WI38 (cell line): ENCODE data around the gene CSNK1G1.

Experiments
- H3K4me3 ChIP-seq: 2 replicates; pipeline ENCODE4 v1.5.1; 2011; ENCODE audit warnings: low read depth, mild to moderate bottlenecking, control low read depth, low read length
- TF ChIP-seq, protein P1 (sequence below): IDR thresholded peaks from 2 replicates; pipeline ENCODE4 v1.5.1; 2012; ENCODE audit warnings: low read depth, mild to moderate bottlenecking, control low read depth, low read length

Gene CSNK1G1

DNA sequence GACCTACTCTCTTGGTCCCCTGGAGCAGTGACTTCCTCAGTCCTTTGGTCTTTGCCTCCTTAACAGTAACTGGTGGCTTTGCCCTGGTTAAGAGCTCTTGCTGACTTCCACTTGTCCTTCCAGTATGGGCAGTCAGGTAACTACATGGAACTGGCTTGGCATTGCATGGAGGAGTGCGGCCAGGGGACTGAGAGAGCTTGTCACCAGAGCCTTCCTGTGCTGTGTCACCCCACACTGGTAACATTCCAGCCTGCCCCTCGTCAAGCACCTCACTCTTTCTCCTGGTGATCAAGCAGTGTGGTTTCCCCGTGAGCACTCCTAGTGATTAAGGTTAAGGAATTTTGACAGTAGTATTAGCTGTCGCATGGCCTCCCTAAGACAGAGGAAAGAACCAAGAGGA is 223.8 kb downstream of the CSNK1G1 start:
- TF ChIP-seq, protein P1, sequence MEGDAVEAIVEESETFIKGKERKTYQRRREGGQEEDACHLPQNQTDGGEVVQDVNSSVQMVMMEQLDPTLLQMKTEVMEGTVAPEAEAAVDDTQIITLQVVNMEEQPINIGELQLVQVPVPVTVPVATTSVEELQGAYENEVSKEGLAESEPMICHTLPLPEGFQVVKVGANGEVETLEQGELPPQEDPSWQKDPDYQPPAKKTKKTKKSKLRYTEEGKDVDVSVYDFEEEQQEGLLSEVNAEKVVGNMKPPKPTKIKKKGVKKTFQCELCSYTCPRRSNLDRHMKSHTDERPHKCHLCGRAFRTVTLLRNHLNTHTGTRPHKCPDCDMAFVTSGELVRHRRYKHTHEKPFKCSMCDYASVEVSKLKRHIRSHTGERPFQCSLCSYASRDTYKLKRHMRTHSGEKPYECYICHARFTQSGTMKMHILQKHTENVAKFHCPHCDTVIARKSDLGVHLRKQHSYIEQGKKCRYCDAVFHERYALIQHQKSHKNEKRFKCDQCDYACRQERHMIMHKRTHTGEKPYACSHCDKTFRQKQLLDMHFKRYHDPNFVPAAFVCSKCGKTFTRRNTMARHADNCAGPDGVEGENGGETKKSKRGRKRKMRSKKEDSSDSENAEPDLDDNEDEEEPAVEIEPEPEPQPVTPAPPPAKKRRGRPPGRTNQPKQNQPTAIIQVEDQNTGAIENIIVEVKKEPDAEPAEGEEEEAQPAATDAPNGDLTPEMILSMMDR, result no peak

DNA sequence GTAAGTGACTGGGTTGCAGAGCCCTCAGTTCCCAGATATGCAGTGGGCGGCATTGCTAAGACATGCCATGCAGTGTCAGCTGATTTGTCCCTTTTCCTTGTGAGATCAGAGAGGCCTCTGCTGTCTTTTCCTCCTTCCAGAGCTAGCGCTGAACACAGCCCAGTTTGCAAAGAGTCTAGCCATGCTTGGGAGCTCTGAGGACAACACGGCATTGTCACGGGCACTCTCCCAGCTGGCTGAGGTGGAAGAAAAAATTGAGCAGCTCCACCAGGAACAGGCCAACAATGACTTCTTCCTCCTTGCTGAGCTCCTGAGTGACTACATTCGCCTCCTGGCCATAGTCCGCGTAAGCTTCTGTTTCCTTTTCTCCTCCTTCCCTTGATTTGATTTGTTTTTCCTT is 224.4 kb downstream of the CSNK1G1 start:
- TF ChIP-seq, protein P1, result no peak
- H3K4me3 ChIP-seq, result no peak overlapping the region

More for the DNA sequence above, 223.8 kb downstream of the CSNK1G1 start:
- no peak overlapping the region for H3K4me3 ChIP-seq

DNA sequence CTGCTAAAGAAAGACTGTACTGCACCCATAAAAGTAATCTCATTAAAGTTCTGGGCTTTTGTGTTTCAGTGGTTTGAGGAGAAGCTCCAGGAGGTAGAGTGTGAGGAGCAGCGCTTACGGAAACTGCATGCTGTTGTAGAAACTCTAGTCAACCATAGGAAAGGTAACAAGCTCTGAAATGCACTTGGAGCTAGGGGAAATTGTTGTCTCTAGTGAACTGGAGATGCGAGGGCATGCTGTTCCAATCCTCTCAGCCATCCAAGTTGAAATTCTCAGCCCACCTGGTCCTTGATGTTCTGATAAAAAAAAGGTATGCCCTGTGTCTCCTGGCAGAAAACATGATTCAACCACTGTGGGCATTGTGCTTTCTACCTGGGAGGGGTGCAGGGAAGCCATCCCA is 225.8 kb downstream of the CSNK1G1 start:
- TF ChIP-seq, protein P1, result no peak
- no peak overlapping the region for H3K4me3 ChIP-seq

DNA sequence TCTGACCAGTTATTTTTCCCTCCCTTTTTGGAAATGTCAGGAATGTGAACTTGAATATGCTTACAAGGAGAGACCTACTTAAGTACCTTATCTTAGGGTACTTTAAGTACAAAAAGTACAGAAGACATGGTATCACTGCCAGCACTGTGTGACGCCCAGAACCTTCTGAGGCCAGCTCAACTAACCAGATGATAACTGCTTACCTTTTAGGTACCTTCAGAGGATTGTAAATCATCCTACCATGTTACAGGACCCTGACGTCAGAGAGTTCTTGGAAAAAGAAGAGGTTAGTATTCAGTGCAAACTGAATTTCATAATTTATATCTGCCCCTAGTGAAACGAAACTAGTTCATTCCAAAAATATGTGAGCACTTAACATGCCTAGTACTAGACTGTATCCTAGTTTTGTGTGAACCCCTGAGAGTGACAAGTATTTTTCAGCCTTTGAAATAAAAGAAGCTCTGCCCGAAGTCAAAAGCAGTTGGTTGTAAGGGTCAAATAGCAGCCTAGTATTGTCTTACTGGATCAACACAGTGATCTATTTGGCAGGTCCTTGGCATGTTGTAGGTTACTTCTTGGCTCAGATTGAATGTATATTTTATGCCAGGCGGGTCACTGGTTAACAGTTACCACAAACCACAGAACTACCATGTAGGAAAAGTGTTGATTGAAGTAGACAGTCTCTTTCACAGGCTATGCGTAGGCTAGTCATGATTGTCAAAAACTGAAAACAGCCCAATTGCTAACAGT is 228.3 kb downstream of the CSNK1G1 start:
- TF ChIP-seq, protein P1, result no peak

DNA sequence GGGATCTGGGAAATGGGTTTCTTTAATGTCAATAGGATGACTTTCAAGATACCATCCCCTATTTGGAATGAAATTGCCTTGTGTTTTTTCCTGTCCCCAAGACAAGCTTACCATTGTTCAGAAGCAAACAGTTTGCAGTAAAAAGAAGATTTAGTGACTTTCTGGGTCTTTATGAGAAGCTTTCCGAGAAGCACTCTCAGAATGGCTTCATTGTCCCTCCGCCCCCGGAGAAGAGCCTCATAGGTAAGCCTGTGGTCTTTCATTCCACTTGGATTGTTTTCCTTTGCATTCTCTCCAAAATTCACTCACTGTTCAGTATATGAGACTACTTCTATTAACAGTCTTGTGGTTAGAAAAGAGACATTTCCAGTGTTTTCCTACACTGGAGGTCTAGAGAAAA is 230.0 kb downstream of the CSNK1G1 start:
- TF ChIP-seq, protein P1, result no peak
- no peak overlapping the region for H3K4me3 ChIP-seq

More for the DNA sequence above, 228.3 kb downstream of the CSNK1G1 start:
- no peak overlapping the region for H3K4me3 ChIP-seq

DNA sequence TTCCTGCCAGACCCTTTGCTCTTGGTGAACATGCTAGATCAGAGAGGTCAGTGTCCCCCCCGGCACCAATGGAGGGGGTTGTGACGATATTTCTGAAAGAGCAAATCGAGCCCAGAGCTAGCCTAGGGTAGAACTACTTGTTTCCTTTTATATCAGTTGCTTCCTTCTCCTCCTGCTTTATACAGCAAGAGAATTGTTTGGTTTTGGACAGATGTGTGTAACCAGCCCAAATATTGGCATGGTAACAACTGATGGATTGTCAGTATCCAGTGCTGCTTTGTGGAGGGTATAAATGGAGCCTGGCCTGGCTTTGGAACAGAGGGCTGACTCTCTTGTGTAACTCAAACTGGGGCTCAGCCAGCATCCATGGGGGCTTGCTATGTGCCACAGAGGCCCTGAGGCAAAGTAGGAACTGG is 233.0 kb downstream of the CSNK1G1 start:
- no peak overlapping the region for H3K4me3 ChIP-seq
- TF ChIP-seq, protein P1, result no peak

DNA sequence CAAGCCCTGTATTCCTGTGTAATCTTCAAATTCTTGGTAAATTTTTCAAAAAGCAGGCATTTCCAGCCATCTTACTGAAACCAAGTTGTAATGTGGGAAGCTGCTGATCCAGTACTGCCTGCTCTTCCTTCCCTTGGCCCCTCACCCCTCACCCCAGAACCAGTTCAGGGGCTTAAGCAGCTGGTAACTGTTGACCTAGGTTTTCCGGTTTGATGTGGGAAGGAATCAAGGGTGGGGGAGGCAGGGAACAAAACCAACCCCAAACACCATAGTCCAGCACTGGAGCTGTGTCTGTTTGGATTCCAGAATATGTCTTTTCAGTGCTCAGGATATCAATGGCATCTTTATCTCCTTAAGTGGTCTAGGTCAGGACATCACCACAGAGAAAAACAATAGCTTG is 233.5 kb downstream of the CSNK1G1 start:
- H3K4me3 ChIP-seq, result no peak overlapping the region
- TF ChIP-seq, protein P1, result no peak
